K562 (cell line): Measurements from ENCODE around the gene PALM3. TPM values are rescaled to one million over a fixed set of nuclear protein-coding genes. Genes with fewer than 3 reads are reported as not detected.

ENCODE experiments used
- ATAC-seq: fragments of 200-7000 bp; cut with Tn5 transposase; 3 replicates; pipeline ENCODE4 v1.9.1; 2020; ENCODE audit warnings: moderate library complexity
- BruUV-seq: library from RNA; stranded (reverse); fragments of 400-500 nt; replicated peaks from 2 replicates; lab custom pipeline; 2021; lab: Mats Ljungman, UMichigan
- CTCF ChIA-PET: fragments of 300-600 bp; formaldehyde crosslinking; extraction: SDS; loops from one replicate; lab custom pipeline; 2021; ENCODE audit warnings: low intra/inter-chr PET ratio; lab: Yijun Ruan, JAX
- POLR2A ChIA-PET: fragments of 300-600, 350-650 bp; sonication (Branson Sonifier 250); formaldehyde crosslinking; extraction: SDS; loops from one replicate; lab custom pipeline; 2021; ENCODE audit warnings: antibody characterized with exemption, inconsistent platforms; lab: Yijun Ruan, JAX
- DNase-seq, 4 experiments: peaks; one replicate each; pipeline versions ENCODE4 v3.0.0 to v3.0.0-alpha.2; 2011 to 2018; ENCODE audit warnings: low spot score in 3 of 4, mixed read lengths in 3 of 4; ENCODE audit errors: extremely low read depth in 1 of 4
- FAIRE-seq: peaks from 2 replicates; lab custom pipeline; 2011; peaks lifted over from hg19 to GRCh38; lab: Jason Lieb, UNC
- H2AFZ ChIP-seq: 2 replicates; pipeline ENCODE4 v1.6.0; 2011; ENCODE audit warnings: low read depth, low read length, control low read depth, inconsistent platforms
- H3K27ac ChIP-seq: fragments of 200-600 bp; 3 replicates; pipeline ENCODE4 v1.8.0; 2011; ENCODE audit warnings: low read depth, mild to moderate bottlenecking, control low read depth, inconsistent platforms, low read length, moderate library complexity, mixed read lengths; ENCODE audit errors: extremely low read depth
- H3K27me3 ChIP-seq, 2 experiments: fragments of 300-600 bp in 1 of 2; 2 replicates in 1 of 2; 3 replicates in 1 of 2; pipeline versions ENCODE4 v1.6.0 to v1.8.0; 2011; ENCODE audit warnings: inconsistent platforms in 2 of 2, low read length in 2 of 2, mild to moderate bottlenecking in 1 of 2, mixed read lengths in 1 of 2, moderate library complexity in 1 of 2; ENCODE audit not compliant: control insufficient read depth in 2 of 2, insufficient read depth in 2 of 2
- H3K36me3 ChIP-seq: fragments of 300-600 bp; 3 replicates; pipeline ENCODE4 v1.8.0; 2011; ENCODE audit warnings: mild to moderate bottlenecking, low read length, inconsistent platforms; ENCODE audit not compliant: control insufficient read depth, insufficient read depth
- H3K4me1 ChIP-seq, 2 experiments: fragments of 200-600 bp in 1 of 2; replicated peaks in 1 of 2; 2 replicates in 1 of 2; 3 replicates in 1 of 2; pipeline versions ENCODE4 v1.5.1 to v1.8.0; 2011; ENCODE audit warnings: inconsistent platforms in 2 of 2, low read length in 2 of 2, mild to moderate bottlenecking in 1 of 2, mixed read lengths in 1 of 2, moderate library complexity in 1 of 2; ENCODE audit not compliant: control insufficient read depth in 2 of 2, insufficient read depth in 2 of 2
- H3K4me2 ChIP-seq: 2 replicates; pipeline ENCODE4 v1.6.1; 2011; ENCODE audit warnings: low read length, control low read depth, inconsistent platforms, mixed read lengths; ENCODE audit not compliant: insufficient read depth
- H3K4me3 ChIP-seq: fragments of 200-600 bp; sonication (generic), shearing (Covaris generic); 2 replicates; pipeline ENCODE4 v1.5.1; 2016; ENCODE audit warnings: control low read depth, inconsistent platforms
- H3K79me2 ChIP-seq: fragments of 200-600 bp; 3 replicates; pipeline ENCODE4 v1.8.0; 2011; ENCODE audit warnings: low read length, inconsistent platforms; ENCODE audit not compliant: control insufficient read depth, insufficient read depth
- H3K9ac ChIP-seq, 2 experiments: 2 replicates each; pipeline versions ENCODE4 v1.6.0 to v1.6.1; 2011; ENCODE audit warnings: low read depth in 2 of 2, low read length in 2 of 2, control low read depth in 1 of 2, inconsistent platforms in 1 of 2, mild to moderate bottlenecking in 1 of 2, mixed read lengths in 1 of 2; ENCODE audit not compliant: insufficient read depth in 1 of 2
- H3K9me1 ChIP-seq: one replicate; pipeline ENCODE4 v1.6.0; 2011; ENCODE audit warnings: inconsistent platforms, mild to moderate bottlenecking, low read length, moderate library complexity; ENCODE audit not compliant: control insufficient read depth, insufficient read depth
- H3K9me3 ChIP-seq: replicated peaks from 2 replicates; pipeline ENCODE4 v1.5.1; 2011; ENCODE audit warnings: low read depth, low read length, inconsistent platforms; ENCODE audit not compliant: control insufficient read depth, insufficient read depth
- H4K20me1 ChIP-seq: replicated peaks from 2 replicates; pipeline ENCODE4 v1.6.1; 2011; ENCODE audit warnings: low read length, inconsistent platforms, mixed read lengths; ENCODE audit not compliant: control insufficient read depth, insufficient read depth
- ARID2 ChIP-seq: fragments of 450-650 bp; IDR thresholded peaks from 2 replicates; pipeline ENCODE4 v1.6.1; 2017; ENCODE audit warnings: antibody characterized with exemption, mild to moderate bottlenecking
- CBX8 ChIP-seq: fragments of 200-600 bp; sonication (generic); IDR thresholded peaks from 2 replicates; pipeline ENCODE4 v1.6.1; 2012; ENCODE audit warnings: borderline replicate concordance, mixed run types, low read depth, mild to moderate bottlenecking, moderate library complexity, mixed read lengths, low read length, control low read depth, inconsistent platforms; ENCODE audit not compliant: poor library complexity, severe bottlenecking; ENCODE audit errors: extremely low read depth
- CEBPB ChIP-seq: fragments of 450-650 bp; IDR thresholded peaks from 2 replicates; pipeline ENCODE4 v1.6.1; 2016; ENCODE audit warnings: missing genetic modification characterization, missing compliant biosample characterization
- ETV1 ChIP-seq: fragments of 450-650 bp; conservative IDR thresholded peaks from 2 replicates; pipeline ENCODE4 v1.6.1; 2016; ENCODE audit warnings: missing genetic modification characterization, control low read depth, low read depth, missing compliant biosample characterization
- HSF4 ChIP-seq: fragments of 250-450 bp; sonication (Bioruptor Pico); IDR thresholded peaks from 2 replicates; pipeline ENCODE4 v2.1.2; 2022; ENCODE audit warnings: mild to moderate bottlenecking, moderate library complexity, borderline replicate concordance
- KAT7 ChIP-seq: sonication (generic); formaldehyde crosslinking; IDR thresholded peaks from 2 replicates; pipeline ENCODE4 v1.8.0; 2022; ENCODE audit warnings: missing genetic modification reagents, mild to moderate bottlenecking, borderline replicate concordance
- MEIS2 ChIP-seq: fragments of 450-650 bp; IDR thresholded peaks from 2 replicates; pipeline ENCODE4 v1.6.1; 2014; ENCODE audit warnings: mild to moderate bottlenecking; ENCODE audit not compliant: partially characterized antibody
- PHB ChIP-seq: fragments of 250-450 bp; sonication (Bioruptor Pico); IDR thresholded peaks from 2 replicates; pipeline ENCODE4 v1.5.0; 2021
- RBM14 ChIP-seq: fragments of 200-400 bp; formaldehyde crosslinking; IDR thresholded peaks from 2 replicates; pipeline ENCODE4 v1.6.1; 2018; ENCODE audit warnings: low read depth, mild to moderate bottlenecking, low read length, moderate library complexity, borderline replicate concordance; ENCODE audit not compliant: insufficient read depth
- ZNF263 ChIP-seq: sonication (generic); formaldehyde crosslinking; IDR thresholded peaks from 2 replicates; pipeline ENCODE4 v1.8.0; 2022; ENCODE audit warnings: mild to moderate bottlenecking, missing genetic modification reagents, borderline replicate concordance
- WGBS: fragments of 100-300 bp; shearing (Covaris generic); methylation state at CpG from one replicate; pipeline ENCODE4 v1.1.6; 2016; ENCODE audit warnings: low coverage, mixed read lengths; ENCODE audit not compliant: insufficient coverage; ENCODE audit errors: missing lambda C conversion rate; 5-methylcytosine and 5-hydroxymethylcytosine counted together
- in situ Hi-C: fragments of 300-500 bp; cut with MboI; formaldehyde crosslinking; loops from 4 replicates; pipeline ENCODE4 v1.15.0; 2018; ENCODE audit warnings: inconsistent platforms, mixed read lengths
- intact Hi-C: fragments of 100-400 bp; cut with micrococcal nuclease; formaldehyde crosslinking; loops from 2 replicates; pipeline ENCODE4 v1.14.2; 2022
- polyA plus RNA-seq, 8 experiments: library from polyadenylated mRNA; depleted of rRNA in 4 of 8; stranded (reverse) in 5 of 8; unstranded in 3 of 8; fragments of >200 nt; fragmentation: Nextera tagmentation in 2 of 8; fragmentation: Illumina TruSeq in 1 of 8; extraction: Ambion mirVana in 2 of 8; extraction: Trizol in 1 of 8; gene quantifications; 2 replicates each; pipeline versions ENCODE4 v1.2.1 to v1.2.3, GENCODE V29; 2011 to 2014; ENCODE audit warnings: inconsistent platforms in 1 of 8, missing spikeins in 1 of 8
- total RNA-seq, 7 experiments: library from RNA; depleted of rRNA in 6 of 7; stranded (reverse); fragments of >200 nt in 6 of 7; fragmentation: Illumina TruSeq in 2 of 7; extraction: Trizol in 2 of 7; gene quantifications; 2 replicates each; pipeline versions ENCODE4 v1.2.1 to v1.2.3, GENCODE V29; 2011 to 2021; ENCODE audit warnings: low replicate concordance in 1 of 7
- TF ChIP-seq, protein P1 (sequence below): fragments of 200-800 bp; sonication (Bioruptor generic); IDR thresholded peaks from 2 replicates; pipeline ENCODE4 v1.6.1; 2017; ENCODE audit warnings: missing genetic modification characterization, missing compliant biosample characterization
- TF ChIP-seq, protein P2 (sequence below): sonication (generic); formaldehyde crosslinking; IDR thresholded peaks from 2 replicates; pipeline ENCODE4 v1.8.0; 2023; ENCODE audit warnings: missing genetic modification reagents, mild to moderate bottlenecking, borderline replicate concordance

PALM3 gene
- total and polyA plus RNA-seq, 9 of the 15 experiments (the other 6 are each of a cell fraction or from before 2014, with no cell fraction given) = 0.07 to 9.3 (median 3.3) TPM

DNA sequence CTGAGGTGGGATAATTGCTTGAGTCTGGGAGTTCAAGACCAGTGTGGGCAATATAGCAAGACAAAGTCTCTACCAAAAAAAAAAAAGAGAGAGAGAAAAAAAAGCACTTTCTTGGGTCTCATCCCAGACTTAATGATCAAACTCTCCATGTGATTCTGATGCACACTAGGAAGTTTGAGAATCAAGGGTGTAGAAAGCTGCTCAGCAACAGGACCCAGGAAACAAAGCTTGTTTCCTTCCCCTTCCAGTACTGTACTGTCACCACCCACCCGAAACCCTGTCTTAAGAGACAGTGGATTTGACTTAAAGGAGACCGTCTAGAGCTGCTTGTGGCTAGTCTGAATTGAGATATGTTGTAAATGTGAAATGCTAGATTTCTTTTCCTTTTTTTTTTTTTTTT is 16.5 kb upstream of the PALM3 start:
- ChIA-PET CTCF (no interaction called here), POLR2A (no interaction called here)
- no peak for DNase-seq
- H3K9me1 ChIP-seq = no peaks in the 10 kb centered on the region
- no peak for FAIRE-seq
- H3K36me3 ChIP-seq = peaks cover 3% of the 10 kb centered on the region; the same call in 1 of the 3 replicates
- H2AFZ ChIP-seq = no peak overlapping the region
- no peak overlapping the region for H3K4me3 ChIP-seq
- intact Hi-C loops = no loop called here
- peaks cover 26% of the 10 kb centered on the region for H3K79me2 ChIP-seq
- H3K27me3 ChIP-seq = no peaks in the 10 kb centered on the region
- no peaks in the 10 kb centered on the region for H3K9me3 ChIP-seq
- 50% methylated on average over 2 of the region's 2 CpGs for WGBS
- H3K9ac ChIP-seq = no peak overlapping the region
- H3K4me1 ChIP-seq = peaks cover 13 to 42% of the 10 kb centered on the region in 2 experiments; a peak in 4 of 5 replicates
- no peak for ATAC-seq
- no TSS peak for BruUV-seq
- H3K4me2 ChIP-seq = no peak overlapping the region
- no peak overlapping the region for H3K27ac ChIP-seq
- H4K20me1 ChIP-seq = no peaks in the 10 kb centered on the region
- in situ Hi-C loops = no loop called here
- TF ChIP-seq RBM14 = no peak
- TF ChIP-seq HSF4 (CRISPR knock-in tag) = no peak
- TF ChIP-seq PHB = no peak
- TF ChIP-seq, protein P1, sequence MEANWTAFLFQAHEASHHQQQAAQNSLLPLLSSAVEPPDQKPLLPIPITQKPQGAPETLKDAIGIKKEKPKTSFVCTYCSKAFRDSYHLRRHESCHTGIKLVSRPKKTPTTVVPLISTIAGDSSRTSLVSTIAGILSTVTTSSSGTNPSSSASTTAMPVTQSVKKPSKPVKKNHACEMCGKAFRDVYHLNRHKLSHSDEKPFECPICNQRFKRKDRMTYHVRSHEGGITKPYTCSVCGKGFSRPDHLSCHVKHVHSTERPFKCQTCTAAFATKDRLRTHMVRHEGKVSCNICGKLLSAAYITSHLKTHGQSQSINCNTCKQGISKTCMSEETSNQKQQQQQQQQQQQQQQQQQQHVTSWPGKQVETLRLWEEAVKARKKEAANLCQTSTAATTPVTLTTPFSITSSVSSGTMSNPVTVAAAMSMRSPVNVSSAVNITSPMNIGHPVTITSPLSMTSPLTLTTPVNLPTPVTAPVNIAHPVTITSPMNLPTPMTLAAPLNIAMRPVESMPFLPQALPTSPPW (CRISPR knock-in tag) = no peak
- TF ChIP-seq, protein P2, sequence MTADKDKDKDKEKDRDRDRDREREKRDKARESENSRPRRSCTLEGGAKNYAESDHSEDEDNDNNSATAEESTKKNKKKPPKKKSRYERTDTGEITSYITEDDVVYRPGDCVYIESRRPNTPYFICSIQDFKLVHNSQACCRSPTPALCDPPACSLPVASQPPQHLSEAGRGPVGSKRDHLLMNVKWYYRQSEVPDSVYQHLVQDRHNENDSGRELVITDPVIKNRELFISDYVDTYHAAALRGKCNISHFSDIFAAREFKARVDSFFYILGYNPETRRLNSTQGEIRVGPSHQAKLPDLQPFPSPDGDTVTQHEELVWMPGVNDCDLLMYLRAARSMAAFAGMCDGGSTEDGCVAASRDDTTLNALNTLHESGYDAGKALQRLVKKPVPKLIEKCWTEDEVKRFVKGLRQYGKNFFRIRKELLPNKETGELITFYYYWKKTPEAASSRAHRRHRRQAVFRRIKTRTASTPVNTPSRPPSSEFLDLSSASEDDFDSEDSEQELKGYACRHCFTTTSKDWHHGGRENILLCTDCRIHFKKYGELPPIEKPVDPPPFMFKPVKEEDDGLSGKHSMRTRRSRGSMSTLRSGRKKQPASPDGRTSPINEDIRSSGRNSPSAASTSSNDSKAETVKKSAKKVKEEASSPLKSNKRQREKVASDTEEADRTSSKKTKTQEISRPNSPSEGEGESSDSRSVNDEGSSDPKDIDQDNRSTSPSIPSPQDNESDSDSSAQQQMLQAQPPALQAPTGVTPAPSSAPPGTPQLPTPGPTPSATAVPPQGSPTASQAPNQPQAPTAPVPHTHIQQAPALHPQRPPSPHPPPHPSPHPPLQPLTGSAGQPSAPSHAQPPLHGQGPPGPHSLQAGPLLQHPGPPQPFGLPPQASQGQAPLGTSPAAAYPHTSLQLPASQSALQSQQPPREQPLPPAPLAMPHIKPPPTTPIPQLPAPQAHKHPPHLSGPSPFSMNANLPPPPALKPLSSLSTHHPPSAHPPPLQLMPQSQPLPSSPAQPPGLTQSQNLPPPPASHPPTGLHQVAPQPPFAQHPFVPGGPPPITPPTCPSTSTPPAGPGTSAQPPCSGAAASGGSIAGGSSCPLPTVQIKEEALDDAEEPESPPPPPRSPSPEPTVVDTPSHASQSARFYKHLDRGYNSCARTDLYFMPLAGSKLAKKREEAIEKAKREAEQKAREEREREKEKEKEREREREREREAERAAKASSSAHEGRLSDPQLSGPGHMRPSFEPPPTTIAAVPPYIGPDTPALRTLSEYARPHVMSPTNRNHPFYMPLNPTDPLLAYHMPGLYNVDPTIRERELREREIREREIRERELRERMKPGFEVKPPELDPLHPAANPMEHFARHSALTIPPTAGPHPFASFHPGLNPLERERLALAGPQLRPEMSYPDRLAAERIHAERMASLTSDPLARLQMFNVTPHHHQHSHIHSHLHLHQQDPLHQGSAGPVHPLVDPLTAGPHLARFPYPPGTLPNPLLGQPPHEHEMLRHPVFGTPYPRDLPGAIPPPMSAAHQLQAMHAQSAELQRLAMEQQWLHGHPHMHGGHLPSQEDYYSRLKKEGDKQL (CRISPR knock-in tag) = no peak
- no peak for TF ChIP-seq ETV1 (tag)
- TF ChIP-seq ZNF263 (CRISPR knock-in tag) = no peak
- no peak for TF ChIP-seq CEBPB (tag)
- TF ChIP-seq MEIS2 = no peak
- TF ChIP-seq CBX8 = no peak
- no peak for TF ChIP-seq KAT7 (CRISPR knock-in tag)
- no peak for TF ChIP-seq ARID2
